ENCODE measurements around the gene NT5C1B. TPM values are rescaled to one million over a fixed set of nuclear protein-coding genes. Genes with fewer than 3 reads are reported as not detected.

NT5C1B gene
- total RNA-seq, 4 donors from 2014 or later = not detected

GRCh38 chr2:18526429-18526828 is 62.9 kb downstream of the NT5C1B start:
- TF ChIP-seq CTCF (IDR thresholded peaks at IDR 0.05; ENCODE audit: low read depth) = no peak

- TF ChIP-seq CTCF (IDR thresholded peaks at IDR 0.05; ENCODE audit: low read depth) = no peak
Observed at GRCh38 chr2:18525852-18526251, 63.5 kb downstream of the NT5C1B start.

- TF ChIP-seq CTCF (IDR thresholded peaks at IDR 0.05; ENCODE audit: low read depth) = no peak
Observed at GRCh38 chr2:18525236-18525635, 64.1 kb downstream of the NT5C1B start.

GRCh38 chr2:18522484-18523146 is 66.8 kb downstream of the NT5C1B start:
- TF ChIP-seq CTCF (IDR thresholded peaks at IDR 0.05; ENCODE audit: low read depth) = no peak

- TF ChIP-seq CTCF (IDR thresholded peaks at IDR 0.05; ENCODE audit: low read depth) = no peak
Observed at GRCh38 chr2:18520451-18521425, 68.6 kb downstream of the NT5C1B start.

- no peak for TF ChIP-seq CTCF (IDR thresholded peaks at IDR 0.05; ENCODE audit: low read depth)
Observed at GRCh38 chr2:18519914-18520450, 69.4 kb downstream of the NT5C1B start.

All from subcutaneous adipose tissue (tissue), 4 donors.